B cell (primary cell): Measurements from ENCODE around the gene SEL1L2.

ENCODE experiments used
- EZH2 ChIP-seq: IDR thresholded peaks from 2 replicates; pipeline ENCODE4 v1.6.1; 2012; ENCODE audit warnings: borderline replicate concordance, low read depth, mild to moderate bottlenecking, moderate library complexity, low read length; ENCODE audit not compliant: insufficient read depth, poor library complexity, severe bottlenecking
- TF ChIP-seq, protein P1 (sequence below): fragments of 200-600 bp; IDR thresholded peaks from one replicate; pipeline ENCODE4 v1.8.0; 2022; ENCODE audit warnings: antibody characterized with exemption, mild to moderate bottlenecking

DNA sequence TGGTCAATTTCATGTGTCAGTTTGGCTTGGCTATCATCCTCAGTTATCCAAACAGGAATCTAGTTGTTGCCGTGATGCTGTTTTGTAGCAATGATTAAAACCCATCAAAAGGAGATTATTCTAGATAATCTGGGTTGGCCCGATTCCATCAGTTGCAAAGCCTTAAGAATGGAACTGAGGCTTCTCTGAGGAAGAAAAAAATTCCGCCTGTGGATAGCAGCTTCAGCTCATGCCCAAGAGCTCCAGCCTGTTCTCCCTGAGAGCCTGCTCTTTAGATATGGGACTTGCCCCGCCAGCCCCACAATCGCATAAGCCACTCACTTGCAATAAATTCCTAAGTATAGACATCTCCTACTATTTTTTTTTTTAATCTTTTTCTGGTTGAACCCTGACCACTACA is 61.5 kb downstream of the SEL1L2 start:
- TF ChIP-seq, protein P1, sequence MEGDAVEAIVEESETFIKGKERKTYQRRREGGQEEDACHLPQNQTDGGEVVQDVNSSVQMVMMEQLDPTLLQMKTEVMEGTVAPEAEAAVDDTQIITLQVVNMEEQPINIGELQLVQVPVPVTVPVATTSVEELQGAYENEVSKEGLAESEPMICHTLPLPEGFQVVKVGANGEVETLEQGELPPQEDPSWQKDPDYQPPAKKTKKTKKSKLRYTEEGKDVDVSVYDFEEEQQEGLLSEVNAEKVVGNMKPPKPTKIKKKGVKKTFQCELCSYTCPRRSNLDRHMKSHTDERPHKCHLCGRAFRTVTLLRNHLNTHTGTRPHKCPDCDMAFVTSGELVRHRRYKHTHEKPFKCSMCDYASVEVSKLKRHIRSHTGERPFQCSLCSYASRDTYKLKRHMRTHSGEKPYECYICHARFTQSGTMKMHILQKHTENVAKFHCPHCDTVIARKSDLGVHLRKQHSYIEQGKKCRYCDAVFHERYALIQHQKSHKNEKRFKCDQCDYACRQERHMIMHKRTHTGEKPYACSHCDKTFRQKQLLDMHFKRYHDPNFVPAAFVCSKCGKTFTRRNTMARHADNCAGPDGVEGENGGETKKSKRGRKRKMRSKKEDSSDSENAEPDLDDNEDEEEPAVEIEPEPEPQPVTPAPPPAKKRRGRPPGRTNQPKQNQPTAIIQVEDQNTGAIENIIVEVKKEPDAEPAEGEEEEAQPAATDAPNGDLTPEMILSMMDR, result no peak
- no peak for TF ChIP-seq EZH2
